Measurements from ENCODE around the gene TIMM50. TPM values are rescaled to one million over a fixed set of nuclear protein-coding genes. Genes with fewer than 3 reads are reported as not detected.
A peak's percentile ranks its signal among the peaks of the same experiment; 100 is the strongest.
"Not testable (repeated sequence)": the region's sequence is repeated elsewhere in the genome, so short reads cannot be mapped to it uniquely, and the experiment has no call there.

Gene TIMM50
- 109 TPM for total RNA-seq (ENCODE audit: insufficient read depth, low replicate concordance)

GRCh38 chr19:39480337-39481228 lies at the start of gene TIMM50:
TIMM50 (plus strand) TSS chr19:39480838; CDS start chr19:39480854, 16 bp downstream.
- peak; percentile 97 for DNase-seq (ENCODE audit: low spot score)

GRCh38 chr19:39432677-39433025 lies 48.0 kb upstream of the TIMM50 start:
- DNase-seq (ENCODE audit: low spot score) = no peak

- DNase-seq (ENCODE audit: low spot score) = no peak
These were observed 47.1 kb upstream of the TIMM50 start for GRCh38 chr19:39433480-39434079.

GRCh38 chr19:39434123-39435076 lies 46.2 kb upstream of the TIMM50 start:
- no peak for DNase-seq (ENCODE audit: low spot score)

DNA sequence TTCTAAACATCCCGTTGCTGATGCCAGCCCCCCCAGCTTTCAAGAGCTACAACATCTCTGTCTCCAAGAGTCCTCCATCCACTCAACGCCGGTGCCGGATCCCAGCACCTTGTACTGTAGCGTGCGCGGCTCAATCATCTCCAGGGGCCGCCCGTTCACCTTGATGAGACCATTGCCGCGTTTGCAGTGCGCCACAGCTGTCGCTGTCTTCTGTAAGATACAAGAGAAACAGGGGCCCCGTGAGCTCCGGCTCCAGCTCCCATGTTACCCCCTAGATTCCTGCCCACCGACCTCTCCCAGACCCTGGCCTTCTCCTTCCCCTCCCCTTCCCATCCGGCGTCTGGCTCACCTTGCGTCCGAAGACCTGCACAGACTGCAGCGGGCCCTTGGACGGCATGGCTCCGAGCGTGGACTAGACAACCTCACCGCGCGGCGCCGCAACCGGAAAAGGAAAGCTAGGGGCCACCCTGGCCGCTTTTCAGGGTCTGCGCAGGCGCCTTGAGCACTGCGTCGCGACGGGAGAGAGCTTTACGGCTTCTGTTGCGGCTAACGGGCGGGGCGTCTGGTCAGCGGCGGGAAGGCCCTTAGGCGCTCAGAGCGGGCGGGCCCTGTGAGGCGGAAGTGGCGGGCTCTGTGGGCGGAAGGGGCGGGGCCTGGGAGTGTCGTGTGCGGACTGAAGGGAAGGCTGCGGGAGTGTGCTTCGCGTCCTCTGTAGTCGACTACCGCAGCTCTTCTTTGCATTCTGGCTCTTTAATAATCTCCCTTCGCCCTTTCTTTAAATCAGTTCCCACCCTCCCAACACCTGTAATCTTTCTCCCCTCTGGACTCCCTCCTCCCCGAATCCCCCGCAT lies 44.9 kb upstream of the TIMM50 start, which contains the start of gene RPS16:
Gene RPS16, minus strand, starts transcription at position 451 of the 851 bp plus-strand sequence. Its CDS starts 54 bp downstream, at position 397.
- DNase-seq (ENCODE audit: low spot score) = peak; percentile 99

DNA sequence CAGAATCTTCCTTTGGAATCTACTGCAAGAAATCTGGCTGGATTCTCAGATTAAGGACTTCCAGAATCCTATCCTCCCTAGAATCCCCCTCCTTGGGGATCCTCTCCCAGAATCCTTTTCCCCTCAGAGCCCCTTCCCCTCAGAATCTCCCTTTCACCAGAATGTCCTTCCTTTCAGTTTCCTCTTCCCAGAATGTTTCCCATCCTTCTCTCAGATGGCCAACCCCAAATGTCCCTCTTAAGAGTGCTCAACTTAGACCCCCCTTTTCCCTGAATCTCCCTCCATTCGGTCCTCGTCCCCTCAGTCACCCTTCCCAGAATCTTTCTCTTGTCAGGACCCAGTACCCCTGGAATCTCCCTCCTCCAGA lies 44.3 kb upstream of the TIMM50 start:
- no peak for DNase-seq (ENCODE audit: low spot score)

DNA sequence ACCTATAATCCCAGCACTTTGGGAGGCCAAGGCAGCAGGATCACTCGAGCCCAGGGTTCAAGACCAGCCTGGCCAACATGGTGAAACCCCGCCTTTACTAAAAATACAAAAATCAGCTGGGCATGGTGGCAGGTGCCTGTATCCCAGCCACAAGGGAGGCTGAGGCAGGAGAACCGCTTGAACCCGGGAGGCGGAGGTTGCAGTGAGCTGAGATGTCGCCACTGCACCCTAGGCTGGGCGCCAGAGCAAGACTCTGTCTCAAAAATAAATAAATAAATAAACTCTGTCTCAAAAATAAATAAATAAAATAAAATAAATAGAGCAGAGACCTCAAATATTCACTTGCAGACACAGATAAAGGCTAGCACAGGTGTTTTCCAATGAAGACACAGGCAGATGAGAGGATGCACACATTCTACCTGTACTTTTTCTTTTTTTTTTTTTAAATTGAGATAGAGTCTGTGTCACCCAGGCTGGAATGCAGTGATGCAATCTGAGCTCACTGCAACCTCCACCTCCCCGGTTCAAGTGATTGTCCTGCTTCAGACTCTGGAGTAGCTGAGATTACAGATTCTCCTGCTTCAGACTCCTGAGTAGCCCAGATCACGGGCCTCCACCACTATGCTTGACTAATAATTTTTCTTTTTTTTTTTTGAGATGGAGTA lies 42.2 kb upstream of the TIMM50 start:
- no peak for DNase-seq (ENCODE audit: low spot score)

- DNase-seq (ENCODE audit: low spot score) = no peak
These were observed 35.9 kb upstream of the TIMM50 start for GRCh38 chr19:39444598-39445195.

DNA sequence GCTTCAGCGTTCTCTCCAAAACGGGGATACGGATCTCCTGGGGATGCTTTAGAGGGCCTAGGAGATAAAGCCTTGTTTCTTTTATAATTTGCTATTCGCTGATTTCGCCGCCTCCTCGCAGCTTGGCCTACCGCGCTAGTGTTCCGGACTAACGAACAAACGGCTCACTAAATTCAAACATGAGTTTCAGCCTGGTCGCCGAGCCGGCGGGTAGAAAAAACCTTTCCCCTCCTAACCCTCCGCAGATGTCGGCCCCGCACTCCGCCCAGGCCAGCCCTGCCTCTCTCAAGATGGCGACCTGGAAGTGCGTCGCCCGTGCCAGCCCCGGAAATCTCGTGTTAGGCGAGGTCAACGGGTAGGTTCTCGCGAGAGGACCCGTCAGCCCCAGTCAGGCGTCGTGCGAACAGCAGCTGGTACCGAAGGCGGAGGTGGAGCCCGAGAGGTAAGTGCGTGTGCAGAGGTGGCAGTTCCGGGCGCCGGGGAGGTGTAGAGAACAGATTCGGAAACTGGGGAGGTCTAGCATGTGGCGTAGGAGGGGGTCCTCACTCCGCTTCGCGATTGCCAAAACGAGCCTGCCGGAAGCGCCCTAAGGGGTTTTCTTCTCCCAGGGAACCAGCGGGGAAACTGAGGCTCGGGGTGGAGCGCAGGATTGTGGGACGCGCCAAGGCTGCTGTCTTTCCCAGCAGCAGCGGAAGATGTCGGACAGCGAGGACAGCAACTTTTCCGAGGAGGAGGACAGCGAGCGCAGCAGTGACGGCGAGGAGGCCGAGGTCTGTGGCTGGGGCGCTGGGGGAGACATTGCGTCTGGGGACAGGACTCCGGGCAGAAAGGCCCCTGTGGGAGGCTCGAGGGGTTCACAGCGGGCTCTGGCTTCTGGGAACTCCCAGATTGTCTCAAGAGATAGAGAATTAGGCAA lies 35.2 kb upstream of the TIMM50 start, which contains the start of gene SUPT5H:
Gene SUPT5H, plus strand, starts transcription at position 387 of the 916 bp plus-strand sequence. Its CDS starts 309 bp downstream, at position 696.
- DNase-seq (ENCODE audit: low spot score) = peak; percentile 99

- DNase-seq (ENCODE audit: low spot score) = no peak
These were observed 34.1 kb upstream of the TIMM50 start for GRCh38 chr19:39446365-39447084.

DNA sequence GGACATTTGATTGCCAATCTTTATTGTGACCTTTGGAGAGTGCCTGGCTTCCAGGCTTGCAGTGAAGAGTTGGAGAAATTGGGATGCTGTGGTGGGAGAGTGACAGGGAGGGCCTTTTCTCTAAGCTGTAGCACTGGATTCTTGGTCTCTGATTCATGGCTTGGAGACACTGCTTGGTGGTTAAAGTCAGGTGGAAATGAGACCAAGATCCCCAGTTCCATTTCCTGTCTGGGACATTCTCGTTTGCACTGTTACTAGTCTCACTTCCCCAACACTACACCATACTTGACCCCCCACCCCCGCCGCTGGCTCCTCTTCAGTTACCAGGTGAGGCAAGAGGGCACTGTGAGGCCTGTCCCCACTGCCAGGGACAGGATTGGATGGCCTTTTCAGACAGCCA lies 32.4 kb upstream of the TIMM50 start:
- no peak for DNase-seq (ENCODE audit: low spot score)

GRCh38 chr19:39449116-39449797 lies 31.4 kb upstream of the TIMM50 start:
- DNase-seq (ENCODE audit: low spot score) = no peak

DNA sequence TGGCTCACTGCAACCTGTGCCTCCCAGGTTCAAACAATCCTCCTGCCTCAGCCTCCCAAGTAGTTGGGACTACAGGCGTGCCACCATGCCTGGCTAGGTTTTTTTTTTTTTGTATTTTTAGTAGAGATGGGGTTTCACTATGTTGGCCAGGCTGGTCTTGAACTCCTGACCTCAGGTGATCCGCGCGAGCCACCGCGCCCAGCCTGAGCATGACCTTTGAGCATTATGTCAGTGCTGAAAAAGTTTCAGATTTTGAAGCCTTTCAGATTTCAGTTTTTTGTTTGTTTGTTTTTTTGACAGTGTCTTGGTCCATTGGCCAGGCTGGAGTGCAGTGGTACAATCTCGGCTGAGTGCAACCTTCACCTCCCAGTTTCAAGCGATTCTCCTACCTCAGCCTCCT lies 29.4 kb upstream of the TIMM50 start:
- not testable (repeated sequence) for DNase-seq (ENCODE audit: low spot score)

GRCh38 chr19:39463403-39463802 lies 17.2 kb upstream of the TIMM50 start:
- DNase-seq (ENCODE audit: low spot score) = no peak

DNA sequence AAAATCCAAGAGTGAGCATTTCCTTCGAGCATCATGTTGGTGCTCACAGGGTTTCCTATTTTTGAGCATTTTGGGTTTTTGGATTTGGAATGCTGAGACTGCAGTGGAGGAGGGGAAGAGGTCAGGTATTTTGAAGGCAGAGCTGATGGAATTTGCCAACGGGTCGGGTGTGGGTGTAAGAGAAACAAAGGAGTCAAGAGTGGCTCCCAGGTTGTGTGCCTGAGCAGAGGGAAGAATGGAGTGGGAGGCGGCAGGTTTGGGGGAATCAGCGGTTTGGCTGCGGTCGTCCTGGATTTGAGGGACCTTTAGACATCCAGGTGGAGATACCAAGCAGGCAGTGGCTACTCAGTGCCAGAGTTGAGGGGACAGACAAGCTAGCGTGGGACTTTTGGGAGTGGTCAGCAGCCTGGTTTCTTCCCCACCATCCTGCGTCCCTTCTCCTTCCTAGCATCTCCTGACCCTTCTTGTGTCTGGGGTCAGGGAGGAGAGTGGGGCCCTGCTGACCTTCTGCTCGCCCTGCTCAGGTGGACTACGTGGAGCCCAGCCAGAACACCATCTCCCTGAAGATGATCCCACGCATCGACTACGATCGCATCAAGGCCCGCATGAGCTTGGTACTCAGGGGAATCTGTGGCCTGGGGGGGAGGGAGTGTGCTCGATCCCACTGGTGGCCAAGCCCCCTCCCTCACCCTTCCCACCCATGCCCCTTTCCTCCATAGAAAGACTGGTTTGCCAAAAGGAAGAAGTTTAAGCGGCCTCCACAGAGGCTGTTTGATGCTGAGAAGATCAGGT lies 14.5 kb upstream of the TIMM50 start:
- DNase-seq (ENCODE audit: low spot score) = no peak

DNA sequence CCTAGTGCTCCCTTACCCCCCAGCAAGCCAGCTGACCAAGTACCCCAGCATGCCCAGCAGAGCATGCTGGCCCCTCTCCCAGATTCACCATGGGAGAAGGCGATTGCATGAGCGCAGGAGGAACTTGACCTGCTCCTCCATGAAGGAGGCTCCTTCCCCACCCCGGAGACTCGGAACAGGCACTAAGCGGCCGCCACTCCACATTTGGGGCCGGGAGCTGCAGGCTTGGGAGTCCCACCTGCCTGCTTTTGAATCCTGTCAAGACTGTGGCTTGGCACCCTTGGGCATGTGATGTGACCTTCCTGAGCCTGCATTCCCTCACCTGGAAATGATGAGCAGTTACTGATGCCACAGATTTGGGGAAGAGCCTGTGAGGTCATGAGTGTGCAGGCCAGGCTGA lies 12.7 kb upstream of the TIMM50 start:
- DNase-seq (ENCODE audit: low spot score) = no peak

- no peak for DNase-seq (ENCODE audit: low spot score)
These were observed 11.6 kb upstream of the TIMM50 start for GRCh38 chr19:39469036-39469435.

Data from umbilical cord (tissue), 2 donors.